ENCODE results near the gene IWS1. TPM values are rescaled to one million over a fixed set of nuclear protein-coding genes. Genes with fewer than 3 reads are reported as not detected.
"Not testable (repeated sequence)": the region's sequence is repeated elsewhere in the genome, so short reads cannot be mapped to it uniquely, and the experiment has no call there.

The IWS1 gene
- total RNA-seq (2014; rRNA removed; shearing (Covaris generic)): 49.7 and 49.8 TPM in 2 replicates
- 31.2 and 33.5 TPM in 2 replicates for polyA plus RNA-seq (2014; cell fraction: nucleus; rRNA removed)

DNA sequence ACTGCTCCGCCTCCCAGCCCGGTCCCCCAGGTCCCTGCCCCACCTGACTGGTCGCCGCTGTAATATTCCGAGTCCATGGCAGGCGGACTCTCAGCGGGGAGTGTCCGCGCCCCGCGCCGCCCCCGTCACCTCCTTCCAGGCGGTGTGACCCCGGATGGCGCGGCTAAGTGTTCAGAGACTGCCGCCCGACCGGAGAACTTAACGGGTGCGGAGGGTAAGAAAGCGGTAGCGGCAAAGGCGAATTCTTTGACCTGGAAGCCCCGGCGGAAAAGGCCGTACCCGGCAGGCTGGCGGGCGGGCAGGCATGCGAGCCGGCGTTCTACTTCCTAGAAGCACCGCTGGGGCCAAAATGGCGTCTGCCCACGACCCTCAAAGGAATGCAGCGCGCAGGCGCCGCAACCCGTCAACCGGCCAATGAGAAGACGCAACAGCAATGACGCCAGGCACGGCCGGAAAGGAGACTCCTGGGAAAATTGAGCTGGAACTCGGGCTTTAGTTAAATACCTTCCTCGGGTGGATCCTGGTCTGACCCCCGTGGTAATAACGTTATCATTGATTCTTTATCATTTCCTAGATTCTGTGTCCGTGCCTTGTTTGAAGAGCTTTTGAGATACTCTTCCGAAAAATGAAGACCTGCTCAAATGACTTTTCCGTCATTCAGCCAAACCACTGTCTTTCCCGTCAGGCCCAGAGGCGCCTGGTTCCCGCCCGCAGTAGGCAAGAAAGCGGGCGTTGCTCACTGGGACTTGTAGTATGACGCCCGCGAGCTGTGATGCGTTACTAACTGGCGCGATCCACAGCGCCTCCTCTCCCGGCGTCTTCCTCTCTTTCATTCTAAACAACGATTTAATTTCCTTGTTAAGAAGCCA lies at the start of gene IWS1:
Gene IWS1, minus strand, starts transcription at position 358 of the 869 bp plus-strand sequence. Its CDS starts 281 bp downstream, at position 77.
- peak; percentile 96 for DNase-seq (ENCODE audit: extremely low read depth, low read depth)

DNA sequence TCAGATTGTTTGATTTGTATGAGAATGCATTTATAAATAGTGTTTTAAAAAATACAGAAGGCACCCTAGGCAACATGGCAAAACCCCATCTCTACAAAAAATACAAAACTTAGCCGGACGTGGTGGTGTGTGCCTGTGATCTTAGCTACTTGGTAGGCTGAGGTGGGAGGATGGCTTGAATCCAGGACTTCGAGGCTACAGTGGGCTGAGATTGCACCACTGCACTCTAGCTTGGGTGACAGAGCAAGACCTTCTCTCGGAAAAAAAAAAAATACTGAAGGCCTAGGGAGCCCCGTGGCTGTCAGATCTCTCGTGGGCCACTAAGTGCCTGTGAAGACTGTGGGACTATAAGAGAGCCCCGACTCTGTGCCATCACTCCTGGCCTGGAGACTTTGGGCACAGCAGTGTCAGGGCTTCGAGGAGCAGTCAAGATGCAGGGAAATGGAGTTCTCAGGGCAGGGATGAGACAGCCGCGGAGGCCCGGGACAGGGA lies 49.7 kb upstream of the IWS1 start:
- DNase-seq (ENCODE audit: extremely low read depth, low read depth): no peak

DNA sequence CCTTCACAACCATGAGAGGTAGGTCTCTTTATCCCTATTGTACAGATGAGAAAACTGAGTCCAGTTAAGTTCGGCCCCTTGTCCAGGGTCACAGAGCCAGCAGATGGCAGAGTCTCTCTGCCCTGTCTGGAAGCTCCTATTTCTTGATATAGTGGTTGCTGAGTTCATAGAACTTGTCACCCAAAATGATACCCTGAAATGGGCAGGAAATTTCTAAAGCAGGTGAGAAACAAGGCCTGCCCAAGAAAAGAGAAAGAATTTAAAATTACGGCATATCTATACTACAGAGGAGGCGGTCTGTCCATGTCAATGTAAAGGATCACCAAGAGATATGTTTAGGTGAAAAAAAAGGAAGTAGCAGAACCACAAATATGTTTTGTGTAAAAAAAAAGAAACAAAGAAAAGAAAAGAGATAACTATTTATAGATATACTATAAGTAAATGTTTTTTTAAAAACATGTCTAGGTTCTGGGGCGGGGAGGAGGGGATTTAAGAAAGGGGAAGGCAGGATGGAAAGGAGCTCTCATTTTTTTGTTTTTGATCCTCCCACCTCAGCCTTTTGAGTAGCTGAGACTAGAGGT lies 49.0 kb upstream of the IWS1 start:
- no peak for DNase-seq (ENCODE audit: extremely low read depth, low read depth)

DNA sequence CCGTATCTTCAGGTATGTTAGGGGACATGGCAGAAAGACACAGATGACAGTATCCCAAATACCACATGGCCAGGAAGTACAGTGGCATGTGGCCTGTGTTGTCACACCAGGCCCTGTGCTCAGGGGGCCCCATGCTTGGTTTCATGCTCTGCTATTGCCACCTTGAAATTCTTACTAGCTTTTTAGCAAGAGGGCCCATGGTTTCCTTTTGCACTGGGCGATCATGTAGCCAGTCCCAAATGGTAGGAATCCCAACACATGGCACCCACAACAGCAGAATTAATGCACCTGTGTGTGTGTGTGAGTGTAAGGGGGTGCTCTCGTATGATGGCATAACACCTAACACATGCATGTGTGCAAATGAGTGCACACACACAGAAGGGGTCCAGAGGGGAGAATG lies 48.4 kb upstream of the IWS1 start:
- DNase-seq (ENCODE audit: extremely low read depth, low read depth): no peak

DNA sequence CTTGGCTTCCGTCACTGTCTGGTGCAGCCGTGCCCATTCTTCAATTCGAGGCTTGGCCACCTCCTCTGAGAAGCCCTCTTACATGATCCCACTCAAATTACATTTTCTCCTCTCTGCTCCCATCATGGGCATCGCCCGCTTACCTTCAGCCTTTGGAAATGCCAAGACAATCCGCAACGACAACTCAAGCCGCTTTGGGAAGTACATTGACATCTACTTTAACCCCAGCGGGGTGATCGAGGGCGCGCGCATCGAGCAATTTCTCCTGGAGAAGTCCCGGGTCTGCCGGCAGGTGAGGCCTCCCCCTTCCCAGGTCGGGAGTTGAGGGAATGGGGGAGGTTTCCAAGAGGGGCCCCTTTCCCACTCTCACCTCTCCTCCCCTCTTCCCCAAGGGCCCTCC lies 47.5 kb upstream of the IWS1 start:
- DNase-seq (ENCODE audit: extremely low read depth, low read depth): no peak

DNA sequence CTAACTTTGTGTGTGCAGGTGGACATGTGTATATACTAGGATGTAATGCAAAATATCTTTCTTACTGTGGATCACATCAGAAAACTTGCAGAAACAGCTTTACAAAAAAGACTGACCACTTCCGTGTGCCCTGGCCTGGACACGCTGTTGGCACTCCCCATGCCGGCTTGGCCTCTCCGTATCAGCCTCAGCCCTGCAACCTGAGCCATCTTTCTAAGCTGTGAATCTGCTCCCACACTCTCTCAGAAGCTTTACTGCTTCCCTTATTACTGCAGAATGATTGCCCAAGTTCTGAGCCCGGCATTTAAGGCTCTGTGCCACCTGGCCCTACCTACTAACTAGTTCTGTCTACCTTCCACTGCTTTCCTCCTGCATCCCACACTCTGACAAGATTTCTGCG lies 47.0 kb upstream of the IWS1 start:
- no peak for DNase-seq (ENCODE audit: extremely low read depth, low read depth)

DNA sequence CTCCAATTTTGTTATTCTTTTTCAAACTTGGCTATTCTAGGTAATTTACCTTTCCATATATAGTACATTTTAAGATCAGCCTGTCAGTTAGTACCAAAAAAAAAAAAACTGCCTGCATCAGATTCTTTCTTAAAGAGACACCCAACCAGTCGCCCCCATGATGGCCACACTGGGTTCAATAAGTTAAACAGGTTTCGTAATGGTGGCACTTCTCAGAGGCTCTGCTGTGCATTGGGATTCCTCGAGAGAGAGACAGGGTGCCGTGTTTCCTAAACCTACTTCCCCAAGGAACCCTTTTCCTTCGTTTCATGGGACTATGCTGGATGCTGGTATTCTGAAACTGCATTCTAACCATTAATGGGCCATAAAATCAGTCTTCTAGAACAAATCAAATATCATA lies 46.6 kb upstream of the IWS1 start:
- no peak for DNase-seq (ENCODE audit: extremely low read depth, low read depth)

DNA sequence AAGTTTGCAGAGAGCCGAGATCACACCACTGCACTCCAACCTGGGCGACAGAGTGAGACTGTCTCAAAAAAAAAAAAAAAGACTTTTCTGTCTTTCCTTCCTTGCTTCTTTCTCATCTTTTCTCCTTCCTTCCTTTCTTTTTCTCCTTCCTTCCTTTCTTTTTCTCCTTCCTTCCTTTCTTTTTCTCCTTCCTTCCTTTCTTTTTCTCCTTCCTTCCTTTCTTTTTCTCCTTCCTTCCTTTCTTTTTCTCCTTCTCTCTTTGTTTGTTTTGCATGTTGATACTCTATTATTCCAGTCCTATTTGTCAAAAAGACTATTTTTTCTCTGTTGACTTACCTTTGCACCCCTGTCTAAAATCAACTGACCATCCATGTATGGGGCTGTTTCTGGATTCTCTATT lies 46.1 kb upstream of the IWS1 start:
- DNase-seq (ENCODE audit: extremely low read depth, low read depth): not testable (repeated sequence)

DNA sequence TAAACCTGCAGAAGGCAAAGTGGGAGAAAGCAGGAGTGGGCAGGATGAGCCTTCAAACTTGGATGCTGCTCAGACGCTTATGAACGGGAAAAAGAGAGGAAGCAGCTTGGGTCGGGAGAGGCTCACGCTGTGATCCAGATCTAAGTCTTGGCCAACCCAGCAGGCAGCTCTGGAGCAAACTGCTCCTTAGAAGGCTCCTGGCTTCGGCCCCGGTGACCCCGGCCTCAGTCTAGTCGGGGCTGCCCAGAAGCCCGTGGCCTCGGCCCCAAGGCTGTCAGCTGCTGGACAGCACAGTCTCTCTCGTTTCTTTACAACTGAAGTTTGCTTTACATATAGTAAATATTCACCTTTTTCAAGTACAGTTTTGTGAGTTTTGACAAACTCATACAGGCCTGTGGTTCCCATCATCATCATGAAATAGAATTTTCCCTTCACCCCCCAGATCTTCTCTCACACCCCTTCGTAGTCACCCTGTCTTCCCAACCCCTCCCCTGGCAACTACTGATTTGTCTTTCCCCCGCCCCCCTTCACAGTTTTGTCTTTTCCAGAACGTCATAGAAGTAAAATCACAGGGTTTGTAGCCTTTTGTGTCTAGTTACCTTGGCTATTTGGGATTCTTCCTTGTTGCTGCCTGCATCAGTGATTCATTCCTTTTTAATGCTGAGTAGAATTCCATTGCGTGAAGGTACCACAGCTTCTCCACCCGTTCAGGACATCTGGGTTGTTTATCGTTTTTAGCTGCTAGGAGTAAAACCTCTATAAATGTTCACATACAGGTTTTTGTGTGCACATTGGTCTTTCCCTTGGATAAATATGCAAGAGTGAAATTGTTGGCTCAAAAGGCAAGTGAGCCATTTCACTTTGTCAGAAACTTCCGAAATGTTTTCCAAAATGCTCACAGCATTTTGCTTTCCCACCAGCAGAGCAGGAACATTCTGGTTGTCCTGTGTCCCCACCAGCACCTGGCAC lies 44.3 kb upstream of the IWS1 start:
- DNase-seq (ENCODE audit: extremely low read depth, low read depth): no peak

DNA sequence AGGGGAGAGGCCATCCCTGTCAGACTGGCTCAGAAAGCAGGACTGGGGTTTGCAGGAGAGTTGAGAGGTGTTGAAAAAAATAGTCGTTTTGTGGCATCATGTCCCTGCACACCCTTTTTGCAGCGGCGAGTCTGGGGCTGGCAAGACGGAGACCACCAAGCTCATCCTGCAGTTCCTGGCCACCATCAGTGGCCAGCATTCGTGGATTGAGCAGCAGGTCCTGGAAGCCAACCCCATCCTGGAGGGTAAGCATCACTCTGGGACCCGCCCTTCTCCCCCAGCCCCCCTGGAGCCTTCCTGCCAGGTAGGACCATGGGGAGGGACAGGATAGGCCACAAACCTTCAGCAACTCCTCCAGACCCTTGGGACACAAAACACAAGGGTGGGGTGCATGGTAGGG lies 43.4 kb upstream of the IWS1 start:
- no peak for DNase-seq (ENCODE audit: extremely low read depth, low read depth)

DNA sequence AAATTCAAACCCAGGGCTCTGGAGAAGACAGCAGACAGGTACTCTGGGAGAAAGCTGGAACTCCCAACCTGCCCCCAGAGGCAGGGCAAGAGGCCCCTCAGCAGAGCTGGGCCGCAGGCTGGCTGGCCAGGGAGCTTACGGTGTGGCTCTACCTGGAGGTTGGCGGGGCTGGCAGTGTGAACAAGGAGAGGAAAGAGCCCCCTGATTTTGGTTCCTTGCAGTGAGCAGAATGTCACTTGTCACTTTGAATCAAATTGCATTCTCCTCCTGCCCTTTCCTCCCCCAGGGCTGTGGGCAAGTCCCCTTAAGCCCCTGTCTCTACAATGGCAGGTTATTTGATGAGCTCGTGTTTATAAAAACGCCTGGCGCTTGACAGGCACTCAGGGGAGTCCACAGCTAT lies 41.8 kb upstream of the IWS1 start:
- DNase-seq (ENCODE audit: extremely low read depth, low read depth): no peak

DNA sequence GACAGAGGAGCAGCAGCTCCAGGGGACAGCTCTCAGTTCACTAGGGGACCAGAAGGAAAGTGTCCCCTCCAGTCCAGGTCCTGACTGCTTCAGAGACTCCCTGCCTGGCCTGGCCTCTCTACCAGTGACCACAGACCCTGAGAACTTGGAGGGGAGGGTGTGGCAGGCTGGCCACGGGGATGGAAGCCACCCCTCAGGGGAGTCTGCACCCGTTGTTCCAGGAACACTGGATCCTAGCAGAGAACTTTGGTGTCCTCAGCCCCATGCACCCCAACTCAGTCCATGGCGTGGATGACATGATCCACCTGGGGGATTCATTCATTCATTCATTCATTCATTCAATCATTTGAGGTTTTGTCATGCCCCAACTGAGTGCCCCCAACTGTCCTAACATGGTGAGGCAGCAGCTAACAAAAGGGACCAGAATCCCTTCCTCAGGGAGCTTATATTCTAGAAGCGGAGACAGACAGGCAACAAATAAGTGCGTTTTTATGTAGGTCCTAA lies 41.1 kb upstream of the IWS1 start:
- no peak for DNase-seq (ENCODE audit: extremely low read depth, low read depth)

DNA sequence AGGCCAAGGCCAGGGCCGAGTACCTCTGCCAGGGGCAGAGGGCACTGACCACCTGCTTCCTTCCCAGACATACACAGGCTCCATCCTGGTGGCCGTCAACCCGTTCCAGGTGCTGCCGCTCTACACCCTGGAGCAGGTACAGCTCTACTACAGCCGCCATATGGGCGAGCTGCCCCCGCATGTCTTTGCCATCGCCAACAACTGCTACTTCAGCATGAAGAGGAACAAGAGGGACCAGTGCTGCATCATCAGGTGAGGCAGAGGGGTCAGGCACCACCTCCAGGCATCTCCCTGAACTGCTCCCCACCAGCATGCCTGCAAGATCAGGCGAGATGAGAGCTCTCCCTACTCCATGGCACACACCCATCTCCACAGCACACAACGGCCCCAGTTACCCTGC lies 40.3 kb upstream of the IWS1 start:
- DNase-seq (ENCODE audit: extremely low read depth, low read depth): no peak

DNA sequence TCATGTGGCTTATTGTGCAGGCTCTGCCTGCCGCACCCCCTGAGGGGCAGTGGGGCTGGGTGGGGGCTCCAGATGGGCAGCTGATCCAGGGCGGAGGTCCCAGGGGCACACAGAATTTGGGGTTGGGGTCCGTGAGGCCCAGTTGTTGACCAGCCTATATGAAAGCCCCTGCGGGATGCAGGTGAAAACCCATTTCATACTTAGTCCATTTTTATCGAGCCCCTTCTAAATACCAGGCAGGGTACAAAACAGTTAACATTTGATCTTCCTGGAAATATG lies 39.8 kb upstream of the IWS1 start:
- DNase-seq (ENCODE audit: extremely low read depth, low read depth): no peak

DNA sequence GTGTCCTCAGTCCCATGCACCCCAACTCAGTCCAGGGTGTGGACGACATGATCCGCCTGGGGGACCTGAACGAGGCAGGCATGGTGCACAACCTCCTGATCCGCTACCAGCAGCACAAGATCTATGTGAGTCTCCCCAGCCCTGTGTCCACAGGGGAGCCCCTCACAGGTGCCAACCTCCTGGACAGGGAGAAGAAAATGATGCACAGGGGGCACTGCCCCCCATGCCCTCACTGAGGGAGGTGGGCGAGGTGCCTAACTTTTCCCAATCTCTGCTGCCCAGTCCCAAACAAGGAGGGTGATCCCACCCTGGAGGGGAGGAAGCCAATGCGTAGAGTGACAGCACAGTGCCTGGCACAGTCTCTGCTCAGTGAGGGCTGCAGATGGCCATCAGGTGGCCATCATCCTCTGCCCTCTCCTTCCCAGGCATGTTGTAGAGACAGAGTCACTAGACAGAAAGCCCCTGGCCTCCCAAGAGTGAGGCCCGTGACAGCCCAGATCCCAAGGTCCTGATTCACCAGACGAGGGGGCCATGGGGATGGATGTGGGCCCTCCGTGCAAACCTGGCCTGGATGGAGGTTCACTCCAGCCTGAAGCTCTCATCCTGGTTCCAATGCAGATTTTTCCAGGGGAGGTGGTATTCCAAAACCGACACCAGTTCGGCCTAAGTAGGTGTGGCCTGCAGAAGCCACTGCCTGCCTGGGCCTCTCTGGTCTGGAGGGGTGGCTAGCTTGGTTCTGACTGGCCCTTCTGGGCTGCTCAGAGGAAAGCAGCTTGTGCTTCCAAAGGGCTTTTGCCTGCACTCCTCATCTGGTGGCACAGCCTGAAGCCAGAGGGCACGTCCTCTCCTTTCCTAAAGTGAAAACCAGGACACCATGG lies 39.2 kb upstream of the IWS1 start:
- DNase-seq (ENCODE audit: extremely low read depth, low read depth): no peak

DNA sequence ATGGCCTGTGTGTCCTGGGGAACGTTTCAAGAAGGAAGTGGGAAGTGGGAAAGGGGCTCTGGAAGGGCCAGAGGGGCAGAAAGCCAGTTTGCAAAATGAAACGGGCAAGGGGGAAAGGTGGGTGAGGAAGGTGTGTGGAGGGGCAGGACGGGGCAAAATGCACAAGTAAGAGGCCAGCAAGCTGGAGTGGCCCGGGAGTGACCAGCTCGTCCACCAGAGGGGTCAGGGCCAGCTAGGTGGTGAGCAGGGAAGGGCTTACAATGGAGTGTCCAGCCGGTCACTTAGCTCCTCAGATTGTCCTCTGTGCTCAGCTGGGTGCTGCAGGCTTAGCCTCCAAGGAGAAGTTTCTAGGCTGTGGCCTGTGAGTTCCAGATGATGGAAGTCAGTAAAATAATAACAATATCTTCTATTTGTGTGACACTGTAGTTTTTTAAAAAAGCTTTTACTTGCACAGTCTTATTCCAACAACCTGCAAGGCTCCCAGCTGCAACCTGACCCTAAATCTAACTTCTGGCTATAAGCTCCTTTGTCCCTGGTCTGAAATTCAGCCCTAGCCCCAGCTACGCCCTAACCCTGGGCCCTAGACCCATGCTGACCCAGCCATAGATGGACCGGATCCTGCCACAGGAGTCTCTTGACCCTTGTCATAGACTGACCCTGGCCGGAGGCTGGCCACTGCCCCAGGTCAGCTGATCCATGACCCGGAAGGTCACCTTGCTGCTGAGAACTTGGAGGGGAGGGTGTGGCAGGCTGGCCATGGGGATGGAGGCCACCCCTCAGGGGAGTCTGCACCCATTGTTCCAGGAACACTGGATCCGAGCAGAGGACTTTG lies 38.4 kb upstream of the IWS1 start:
- no peak for DNase-seq (ENCODE audit: extremely low read depth, low read depth)

DNA sequence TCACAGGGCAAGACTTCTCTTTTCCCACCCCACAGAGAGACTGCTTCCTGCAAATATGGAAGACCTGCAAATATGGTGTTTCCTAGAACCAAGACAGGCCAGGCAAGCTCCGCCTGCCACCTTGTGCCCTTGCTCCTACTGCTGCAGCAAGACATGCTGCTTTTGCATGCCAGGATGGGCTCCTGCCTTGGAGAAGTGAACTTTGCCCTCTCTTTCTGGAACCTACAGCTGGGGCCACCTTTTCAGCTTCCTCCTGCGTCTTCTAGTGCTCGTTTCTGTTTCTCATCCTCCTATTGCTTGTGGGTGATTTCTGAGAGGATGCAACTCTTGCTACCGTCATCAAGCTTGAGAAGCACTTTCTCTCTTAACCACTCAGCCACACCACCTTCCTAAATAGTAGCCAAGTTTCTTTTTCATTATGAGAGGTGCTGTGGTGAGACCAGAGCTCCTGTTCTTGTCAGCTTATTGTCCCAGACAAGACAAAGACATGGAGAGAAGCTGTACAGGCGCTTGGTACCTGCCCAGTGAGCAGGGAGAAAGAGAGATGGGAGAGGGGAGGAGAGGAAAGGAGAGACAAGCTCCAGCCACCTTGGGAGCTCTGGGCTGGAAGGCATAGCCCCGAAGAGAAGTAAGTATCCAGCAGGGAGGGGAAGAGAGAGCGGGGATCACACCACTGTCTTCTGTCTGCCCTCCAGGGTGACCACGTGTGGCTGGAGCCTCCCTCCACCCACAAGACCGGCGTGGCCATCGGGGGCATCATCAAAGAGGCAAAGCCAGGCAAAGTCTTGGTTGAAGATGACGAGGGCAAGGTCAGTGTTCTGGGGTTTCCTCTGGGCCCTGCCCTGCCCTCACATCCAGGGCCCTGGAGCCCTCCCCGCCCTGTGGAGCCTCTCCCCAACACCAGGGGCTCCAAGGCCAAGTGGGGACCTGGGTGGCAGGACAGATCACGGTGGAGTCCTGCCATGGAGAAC lies 37.5 kb upstream of the IWS1 start:
- DNase-seq (ENCODE audit: extremely low read depth, low read depth): no peak

DNA sequence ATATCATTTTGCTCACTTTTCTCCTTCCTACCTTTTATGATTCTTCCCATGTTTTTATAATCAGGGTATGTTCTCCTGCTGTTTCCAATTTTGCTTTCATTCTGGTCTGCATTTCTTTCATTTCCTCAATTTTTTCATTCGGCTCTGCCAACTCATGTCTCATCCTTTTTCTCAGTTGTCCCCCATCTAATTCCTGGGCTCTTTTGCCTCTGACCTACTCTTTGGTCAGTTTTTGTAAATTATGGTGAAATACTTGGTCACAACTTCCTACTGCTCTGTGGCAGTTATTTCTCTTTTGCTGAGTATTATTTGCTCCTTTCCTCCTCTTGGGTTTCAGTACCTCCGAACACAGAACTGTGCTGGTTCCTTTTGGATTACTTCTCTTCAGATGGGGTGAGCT lies 36.6 kb upstream of the IWS1 start:
- DNase-seq (ENCODE audit: extremely low read depth, low read depth): no peak
